Measurements from ENCODE around the gene ATXN2.

Gene ATXN2

DNA sequence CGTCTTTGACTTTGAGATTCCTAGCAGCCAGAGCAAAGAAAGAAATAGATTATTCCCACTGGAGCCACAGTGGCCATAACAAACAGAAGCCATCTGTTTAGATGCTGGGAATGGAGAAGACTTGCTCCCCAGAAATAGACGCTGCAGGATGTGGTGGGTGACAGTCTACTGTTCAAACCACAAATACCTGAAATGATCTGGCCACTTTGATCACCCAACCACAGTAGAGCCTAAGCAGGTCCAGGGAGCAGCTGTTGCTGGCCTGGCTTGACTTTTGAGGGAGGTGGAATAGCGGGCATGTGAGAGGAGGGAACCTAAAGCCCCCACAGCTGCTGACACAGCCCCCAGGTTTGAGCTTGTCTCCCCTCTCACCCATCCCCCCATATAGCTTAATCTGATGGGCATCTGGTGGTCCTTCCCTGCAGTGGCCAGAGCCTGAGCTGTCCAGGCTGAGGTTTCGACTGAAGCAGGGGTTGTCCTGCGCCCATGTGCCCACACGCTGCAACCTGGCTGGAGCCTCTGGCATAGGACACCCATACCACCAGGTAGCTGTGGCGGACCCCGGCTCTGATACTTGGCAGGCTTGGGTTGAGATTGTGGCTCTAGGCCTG is 154.7 kb downstream of the ATXN2 start:
- TF ChIP-seq, protein P1, sequence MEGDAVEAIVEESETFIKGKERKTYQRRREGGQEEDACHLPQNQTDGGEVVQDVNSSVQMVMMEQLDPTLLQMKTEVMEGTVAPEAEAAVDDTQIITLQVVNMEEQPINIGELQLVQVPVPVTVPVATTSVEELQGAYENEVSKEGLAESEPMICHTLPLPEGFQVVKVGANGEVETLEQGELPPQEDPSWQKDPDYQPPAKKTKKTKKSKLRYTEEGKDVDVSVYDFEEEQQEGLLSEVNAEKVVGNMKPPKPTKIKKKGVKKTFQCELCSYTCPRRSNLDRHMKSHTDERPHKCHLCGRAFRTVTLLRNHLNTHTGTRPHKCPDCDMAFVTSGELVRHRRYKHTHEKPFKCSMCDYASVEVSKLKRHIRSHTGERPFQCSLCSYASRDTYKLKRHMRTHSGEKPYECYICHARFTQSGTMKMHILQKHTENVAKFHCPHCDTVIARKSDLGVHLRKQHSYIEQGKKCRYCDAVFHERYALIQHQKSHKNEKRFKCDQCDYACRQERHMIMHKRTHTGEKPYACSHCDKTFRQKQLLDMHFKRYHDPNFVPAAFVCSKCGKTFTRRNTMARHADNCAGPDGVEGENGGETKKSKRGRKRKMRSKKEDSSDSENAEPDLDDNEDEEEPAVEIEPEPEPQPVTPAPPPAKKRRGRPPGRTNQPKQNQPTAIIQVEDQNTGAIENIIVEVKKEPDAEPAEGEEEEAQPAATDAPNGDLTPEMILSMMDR (IDR thresholded peaks at IDR 0.05) = no peak

DNA sequence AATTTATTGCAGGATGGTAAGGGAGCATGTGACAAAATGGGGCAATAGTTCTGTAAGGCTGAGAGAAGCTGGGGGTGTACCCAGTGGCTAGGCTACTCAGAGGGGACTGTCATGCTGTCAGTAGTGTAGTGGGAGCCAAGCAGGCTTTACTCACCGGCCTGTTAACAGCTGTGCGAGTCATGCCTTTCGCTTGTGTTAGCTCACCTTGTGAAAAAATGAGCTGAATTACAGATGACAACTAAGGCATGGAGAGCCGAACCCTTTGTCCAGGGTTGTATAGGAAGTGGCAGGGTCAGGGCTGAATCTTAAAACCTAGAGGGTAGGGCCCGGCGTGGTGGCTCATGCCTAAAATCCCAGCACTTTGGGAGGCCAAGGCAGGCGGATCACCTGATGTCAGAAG is 155.5 kb downstream of the ATXN2 start:
- TF ChIP-seq, protein P1 (IDR thresholded peaks at IDR 0.05) = no peak

DNA sequence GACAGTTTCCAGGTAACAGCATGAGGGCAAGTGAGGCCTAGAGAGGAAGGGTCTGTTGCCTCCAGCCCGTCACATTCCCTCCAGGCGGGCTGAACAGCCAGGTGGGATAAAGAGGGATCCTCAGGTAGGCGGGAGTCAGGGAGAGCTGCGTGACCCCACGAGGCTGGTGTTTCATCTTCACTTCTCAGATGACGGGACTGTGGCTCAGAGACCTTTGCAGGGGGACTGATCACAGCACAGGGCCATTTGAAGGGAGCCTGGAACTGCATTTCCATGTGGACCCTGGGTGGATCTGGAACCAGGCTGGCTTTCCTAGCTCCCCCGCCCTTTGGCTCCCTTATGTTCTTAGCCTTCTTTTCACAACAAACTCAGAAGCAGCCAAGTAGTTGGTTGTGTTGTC is 156.0 kb downstream of the ATXN2 start:
- TF ChIP-seq, protein P1 (IDR thresholded peaks at IDR 0.05) = no peak

DNA sequence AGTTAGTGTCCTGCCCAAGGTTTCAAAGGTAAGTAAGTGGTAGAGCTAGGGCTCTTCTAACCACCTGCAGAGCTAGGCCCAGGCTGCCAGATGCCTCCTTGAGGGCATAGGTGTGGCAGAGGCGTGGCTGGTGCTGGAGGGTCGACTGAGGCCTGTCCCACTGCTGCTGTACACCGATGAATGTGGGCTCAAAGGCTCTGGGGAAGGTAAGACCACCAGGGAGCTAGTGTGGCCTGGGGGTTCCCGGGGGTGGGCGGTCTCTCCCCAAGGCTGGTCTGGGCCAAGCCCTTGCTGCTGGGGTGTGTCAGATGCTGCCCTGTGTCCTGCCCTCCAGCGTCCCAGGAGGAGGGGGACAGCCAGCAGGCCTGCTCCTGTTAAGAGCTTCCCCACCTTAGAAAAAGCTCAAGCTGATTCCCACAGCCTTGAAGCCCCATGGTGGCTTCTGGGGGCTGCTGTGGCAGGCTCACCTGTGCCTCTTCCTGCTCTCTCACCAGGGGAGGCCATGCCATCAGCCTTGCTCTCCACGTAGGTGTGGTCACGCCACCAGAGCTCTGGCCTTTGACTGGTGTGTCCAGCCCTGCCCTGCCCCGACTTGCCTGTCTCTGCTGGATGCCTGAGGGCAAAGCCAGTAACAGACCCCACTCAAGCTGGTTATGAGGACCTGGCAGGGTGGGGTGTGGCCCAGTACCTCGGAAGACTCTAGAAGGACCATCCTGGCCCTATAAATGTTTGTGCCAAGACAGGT is 156.6 kb downstream of the ATXN2 start:
- TF ChIP-seq, protein P1 (IDR thresholded peaks at IDR 0.05) = no peak

DNA sequence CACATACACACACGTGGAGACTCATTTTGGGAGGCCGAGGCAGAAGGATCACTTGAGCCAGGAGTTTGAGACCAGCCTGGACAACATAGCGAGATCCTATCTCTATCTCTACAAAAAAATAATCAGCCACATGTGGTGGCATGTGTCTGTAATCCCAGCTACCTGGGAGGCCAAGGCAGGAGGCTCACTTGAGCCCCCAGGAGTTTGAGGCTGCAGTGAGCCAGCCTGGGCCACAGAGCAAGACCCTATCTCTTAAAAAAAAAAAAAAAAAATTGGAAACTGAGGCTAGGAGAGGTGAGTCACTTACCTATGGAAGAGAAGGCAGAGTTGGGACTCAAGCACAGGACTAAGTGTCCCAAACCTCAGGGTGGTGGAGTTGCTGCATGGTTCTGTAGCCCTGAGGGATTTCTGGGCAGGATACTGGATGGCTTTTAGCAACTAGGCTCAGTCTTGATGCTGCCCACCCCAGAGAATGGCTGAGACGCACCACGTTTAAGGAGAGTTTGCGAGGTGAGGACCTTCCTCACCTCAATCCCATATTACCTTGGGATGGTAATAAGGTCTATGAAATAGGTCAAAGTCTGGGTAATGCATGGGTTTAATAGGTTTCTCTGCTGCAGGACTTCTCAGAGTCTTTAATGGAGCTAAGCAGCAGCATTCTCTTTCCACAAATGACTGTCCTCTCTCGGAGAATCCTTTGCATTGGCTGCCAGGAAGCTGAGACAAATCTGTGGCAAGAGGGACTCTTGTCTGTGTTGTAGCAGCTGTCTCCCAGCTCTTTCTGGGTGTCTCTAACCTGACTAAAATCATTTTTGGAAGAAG is 157.8 kb downstream of the ATXN2 start:
- TF ChIP-seq, protein P1 (IDR thresholded peaks at IDR 0.05) = no peak

DNA sequence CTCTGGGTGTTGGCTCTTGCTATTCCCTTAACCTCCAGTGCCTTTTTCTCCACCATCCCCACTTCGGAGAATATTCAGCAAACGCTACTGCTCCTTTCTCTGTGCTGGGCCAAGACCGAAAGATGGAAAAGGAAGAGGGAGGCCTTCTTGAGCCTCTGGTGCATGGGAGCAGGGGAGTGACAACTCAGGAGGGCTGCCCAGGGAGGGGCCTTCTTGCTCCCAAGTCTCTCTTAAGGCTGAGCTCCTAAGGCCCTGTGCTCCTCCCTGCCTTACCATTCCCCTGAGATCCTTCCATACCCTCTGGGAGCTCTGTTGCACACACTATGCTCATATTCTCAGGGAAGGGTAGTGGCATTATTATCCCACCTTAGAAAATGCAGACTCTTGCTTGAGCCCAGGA is 158.5 kb downstream of the ATXN2 start:
- TF ChIP-seq, protein P1 (IDR thresholded peaks at IDR 0.05) = no peak

DNA sequence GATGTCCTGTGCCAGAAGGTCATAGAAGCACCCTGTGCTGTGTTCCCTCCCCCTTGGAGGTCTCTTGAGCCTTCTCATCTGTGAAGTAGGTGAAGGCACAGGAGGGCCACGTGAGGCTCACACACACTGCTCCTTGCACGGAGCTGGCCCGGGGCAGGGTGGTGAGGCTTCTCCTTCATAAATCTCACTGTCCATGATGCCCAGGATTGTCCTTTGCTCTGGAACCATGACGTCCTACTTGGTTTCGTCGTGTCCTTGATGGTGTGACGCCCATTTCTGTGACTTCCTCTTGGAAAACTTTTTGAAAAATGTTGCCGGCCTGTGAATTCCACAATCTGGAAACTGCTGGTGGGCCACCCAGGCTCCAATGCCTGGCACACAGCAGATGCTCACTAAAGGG is 159.0 kb downstream of the ATXN2 start:
- TF ChIP-seq, protein P1 (IDR thresholded peaks at IDR 0.05) = no peak
